Fibroblast of the aortic adventitia (primary cell): ENCODE results near the gene UBL3. TPM values are rescaled to one million over a fixed set of nuclear protein-coding genes. Genes with fewer than 3 reads are reported as not detected.

Source experiments
- DNase-seq: peaks from one replicate; pipeline ENCODE4 v3.0.0-alpha.2; 2010; ENCODE audit warnings: low read depth
- H3K4me3 ChIP-seq: 2 replicates; pipeline ENCODE4 v1.5.1; 2011; ENCODE audit warnings: low read depth, mild to moderate bottlenecking, control low read depth, low read length, moderate library complexity
- total RNA-seq: library from RNA; depleted of rRNA; stranded (reverse); fragments of >200 nt; gene quantifications from 2 replicates; pipeline ENCODE4 v1.2.3, GENCODE V29; 2012; ENCODE audit warnings: low replicate concordance
- TF ChIP-seq, protein P1 (sequence below): IDR thresholded peaks from 2 replicates; pipeline ENCODE4 v1.5.1; 2011; ENCODE audit warnings: mild to moderate bottlenecking, low read length, control low read depth, inconsistent platforms; ENCODE audit not compliant: insufficient read depth

Gene UBL3
- total RNA-seq, 1 donor, result 57.7 TPM

DNA sequence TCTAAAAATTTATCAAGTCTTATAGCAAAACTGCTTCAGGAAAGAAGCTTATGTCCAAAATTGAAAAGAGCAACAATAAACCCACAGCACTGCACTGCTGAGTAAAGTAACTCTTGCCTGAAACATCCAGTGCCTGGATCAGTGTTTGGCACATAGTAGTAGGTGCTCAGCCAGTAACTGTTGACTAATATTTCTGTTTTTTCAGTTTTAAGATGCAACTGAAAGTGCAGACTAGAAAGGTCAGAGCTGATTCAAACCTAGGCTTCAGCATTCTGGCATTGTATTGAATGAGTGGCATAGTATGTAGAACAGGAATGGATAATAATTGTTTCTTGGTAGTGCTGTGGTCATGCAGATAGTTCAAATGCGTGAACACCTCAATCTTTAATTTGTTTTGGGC lies 67.6 kb downstream of the UBL3 start:
- TF ChIP-seq, protein P1, sequence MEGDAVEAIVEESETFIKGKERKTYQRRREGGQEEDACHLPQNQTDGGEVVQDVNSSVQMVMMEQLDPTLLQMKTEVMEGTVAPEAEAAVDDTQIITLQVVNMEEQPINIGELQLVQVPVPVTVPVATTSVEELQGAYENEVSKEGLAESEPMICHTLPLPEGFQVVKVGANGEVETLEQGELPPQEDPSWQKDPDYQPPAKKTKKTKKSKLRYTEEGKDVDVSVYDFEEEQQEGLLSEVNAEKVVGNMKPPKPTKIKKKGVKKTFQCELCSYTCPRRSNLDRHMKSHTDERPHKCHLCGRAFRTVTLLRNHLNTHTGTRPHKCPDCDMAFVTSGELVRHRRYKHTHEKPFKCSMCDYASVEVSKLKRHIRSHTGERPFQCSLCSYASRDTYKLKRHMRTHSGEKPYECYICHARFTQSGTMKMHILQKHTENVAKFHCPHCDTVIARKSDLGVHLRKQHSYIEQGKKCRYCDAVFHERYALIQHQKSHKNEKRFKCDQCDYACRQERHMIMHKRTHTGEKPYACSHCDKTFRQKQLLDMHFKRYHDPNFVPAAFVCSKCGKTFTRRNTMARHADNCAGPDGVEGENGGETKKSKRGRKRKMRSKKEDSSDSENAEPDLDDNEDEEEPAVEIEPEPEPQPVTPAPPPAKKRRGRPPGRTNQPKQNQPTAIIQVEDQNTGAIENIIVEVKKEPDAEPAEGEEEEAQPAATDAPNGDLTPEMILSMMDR, result no peak
- no peak for DNase-seq
- H3K4me3 ChIP-seq, result no peak overlapping the region

DNA sequence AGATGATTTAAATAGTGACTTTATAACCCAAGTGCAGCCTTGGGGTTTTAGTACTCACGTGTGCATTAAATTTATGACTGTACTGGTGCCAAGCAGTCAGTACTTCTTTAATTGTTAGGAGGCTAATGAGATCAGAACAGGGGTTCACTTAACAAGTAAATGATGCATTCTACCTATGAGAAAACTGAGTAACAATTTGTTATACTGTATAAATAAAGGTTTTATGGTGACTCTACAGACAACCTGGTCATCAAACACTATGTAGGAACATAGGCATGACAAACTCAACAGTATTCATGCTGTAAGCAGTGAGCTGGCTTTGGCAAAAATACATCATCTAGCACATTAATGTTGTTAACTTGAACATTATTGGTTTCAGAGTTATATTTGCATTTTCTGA lies 75.6 kb downstream of the UBL3 start:
- TF ChIP-seq, protein P1, result no peak
- H3K4me3 ChIP-seq, result no peak overlapping the region
- DNase-seq, result no peak

DNA sequence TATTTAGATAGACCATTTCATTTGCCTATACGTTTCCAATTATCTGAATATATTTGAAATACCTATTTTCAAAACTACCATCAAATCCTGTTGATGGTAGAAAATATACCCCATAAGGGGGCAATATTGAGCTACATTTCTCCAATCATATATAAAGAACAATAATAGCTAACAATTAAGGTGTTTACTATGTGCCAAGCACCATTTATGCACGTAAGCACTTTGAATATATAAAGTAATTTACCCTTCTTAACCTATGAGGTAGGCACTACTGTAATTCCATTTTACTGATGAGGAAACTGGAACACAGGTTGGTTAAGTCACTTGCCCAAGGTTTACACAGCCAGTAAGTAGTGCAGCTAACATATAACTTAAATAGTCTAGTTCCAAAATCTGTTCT lies 79.2 kb downstream of the UBL3 start:
- peak; percentile 70 for DNase-seq
- H3K4me3 ChIP-seq, result no peak overlapping the region
- TF ChIP-seq, protein P1, result peak; percentile 24

DNA sequence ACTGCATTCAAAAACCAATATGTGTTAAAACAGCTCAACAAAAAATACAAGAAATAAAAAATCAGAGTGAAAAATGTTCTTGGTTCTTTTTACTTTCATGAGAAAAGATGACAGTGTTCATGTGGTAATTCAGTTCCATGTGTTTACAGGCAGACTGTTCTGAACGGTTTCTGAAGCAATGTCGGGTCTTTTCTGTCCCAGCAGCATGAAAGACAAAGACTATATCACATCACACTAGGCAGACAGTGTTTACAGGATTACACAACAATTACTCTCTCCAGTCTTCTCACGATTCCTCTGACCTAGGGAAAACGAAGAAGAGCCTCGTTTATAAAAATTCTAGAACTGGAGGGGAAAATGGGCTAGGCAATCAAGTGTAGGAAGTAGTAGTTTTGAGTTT lies 83.4 kb downstream of the UBL3 start:
- TF ChIP-seq, protein P1, result no peak
- no peak overlapping the region for H3K4me3 ChIP-seq
- DNase-seq, result no peak

DNA sequence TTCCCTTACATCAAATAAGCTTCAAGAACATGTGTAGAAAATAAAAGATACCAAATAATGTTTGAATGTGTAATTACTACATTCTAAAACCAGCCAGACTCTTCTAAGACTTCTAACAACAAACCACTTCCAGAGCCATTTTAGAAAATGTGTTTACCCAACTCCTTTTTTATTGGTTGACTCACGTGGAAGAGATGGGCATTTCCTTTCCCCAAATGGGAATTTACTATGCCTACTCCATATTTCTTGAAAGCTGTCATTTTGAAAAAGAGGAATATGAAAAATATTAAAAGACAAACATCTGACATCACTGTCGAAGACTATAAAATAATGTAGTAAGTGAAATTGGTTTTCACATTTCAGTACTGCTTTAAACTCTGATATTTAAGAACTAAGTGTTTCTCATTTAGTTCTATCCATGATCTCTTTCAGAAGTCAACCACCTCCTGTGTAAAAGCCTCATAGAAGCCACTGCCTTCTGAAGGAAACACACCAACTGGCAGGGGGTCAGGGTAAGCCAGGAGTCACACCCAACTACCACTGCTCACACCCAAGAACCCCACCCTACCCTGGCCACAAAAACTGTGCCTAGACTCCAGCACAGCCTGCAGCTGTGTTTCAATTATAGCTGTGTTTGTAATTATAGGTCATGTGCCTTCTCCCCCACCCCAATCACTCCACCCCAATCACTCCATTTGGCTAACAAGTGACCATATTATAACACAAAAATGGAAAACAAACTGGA lies 86.8 kb downstream of the UBL3 start:
- DNase-seq, result no peak
- no peak overlapping the region for H3K4me3 ChIP-seq
- TF ChIP-seq, protein P1, result no peak

DNA sequence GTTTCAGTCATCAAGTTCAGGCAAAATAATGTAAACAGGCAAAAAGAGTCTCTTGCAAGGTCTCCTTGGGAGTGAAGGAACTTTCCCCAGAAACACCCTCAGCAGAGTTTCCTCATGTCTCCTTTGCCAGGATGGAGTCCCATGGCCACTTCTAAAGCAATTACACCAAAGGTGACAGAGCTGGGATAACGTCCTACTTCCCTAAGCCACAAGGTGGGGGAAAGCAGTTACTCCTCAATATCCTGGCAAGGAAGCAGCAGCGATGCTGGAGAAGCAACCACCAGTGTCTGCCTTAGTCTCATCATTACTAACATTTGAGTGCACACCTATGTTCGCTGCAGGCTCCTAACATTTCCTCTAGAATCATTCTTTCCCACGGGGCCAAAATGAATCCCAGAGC lies 88.6 kb downstream of the UBL3 start:
- no peak for DNase-seq
- H3K4me3 ChIP-seq, result no peak overlapping the region
- TF ChIP-seq, protein P1, result no peak

DNA sequence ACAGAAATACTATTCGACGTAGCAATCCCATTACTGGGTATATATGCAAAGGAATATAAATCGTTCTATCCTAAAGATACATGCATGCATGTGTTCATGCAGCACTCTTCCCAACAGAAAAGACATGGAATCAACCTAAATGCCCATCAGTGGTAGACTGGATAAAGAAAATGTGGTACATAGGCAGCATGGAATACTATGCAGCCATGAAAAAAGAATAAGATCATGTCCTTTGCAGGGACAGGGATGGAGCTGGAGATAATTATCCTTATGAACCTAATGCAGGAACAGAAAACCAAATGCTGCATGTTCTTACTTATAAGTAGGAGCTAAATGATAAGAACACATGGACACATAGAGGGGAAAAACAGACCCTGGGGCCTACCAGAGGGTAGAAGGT lies 89.3 kb downstream of the UBL3 start:
- TF ChIP-seq, protein P1, result no peak
- no peak for DNase-seq
- H3K4me3 ChIP-seq, result no peak overlapping the region
